ENCODE measurements around the gene SOHLH2.

DNA sequence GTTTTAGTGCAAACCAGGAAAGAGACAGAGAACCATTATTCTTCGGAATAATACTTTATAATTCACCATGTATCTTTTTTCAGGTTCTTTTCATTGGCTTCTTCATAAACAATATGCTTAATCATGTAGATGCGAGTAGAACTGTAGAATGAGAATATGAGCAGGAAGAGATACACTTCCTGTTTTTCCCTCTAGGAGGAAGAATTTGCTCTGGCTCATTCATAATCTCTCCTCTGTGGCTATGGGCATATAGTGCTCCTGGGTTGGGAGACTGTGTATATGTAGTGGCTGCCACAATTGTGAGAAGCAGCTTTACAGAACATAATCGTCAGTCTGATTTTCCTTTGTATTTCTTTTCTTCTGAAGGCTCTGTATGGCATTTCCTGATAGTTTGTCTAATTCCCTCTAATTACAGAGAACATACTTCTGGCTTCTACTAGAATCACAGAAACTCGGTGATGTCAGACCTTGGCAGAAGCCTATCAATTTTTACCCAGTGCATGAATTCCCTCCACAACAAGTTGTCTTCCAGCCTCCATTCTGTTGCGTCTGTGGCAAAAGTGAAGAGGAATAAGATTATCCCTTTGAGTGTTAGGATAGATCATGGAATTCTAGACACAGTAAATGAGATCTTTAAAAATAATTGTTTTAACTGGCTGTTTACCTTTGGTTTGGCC lies 80.3 kb downstream of the SOHLH2 start:
- TF ChIP-seq POLR2A (IDR thresholded peaks at IDR 0.05; ENCODE audit: low read depth, low read length) = no peak
- TF ChIP-seq POLR2AphosphoS5 (IDR thresholded peaks at IDR 0.05; ENCODE audit: low read depth, low read length) = no peak
- no peak for TF ChIP-seq TAF1 (IDR thresholded peaks at IDR 0.05; ENCODE audit: low read depth, low read length)
- no peak for TF ChIP-seq POU2F2 (IDR thresholded peaks at IDR 0.05; ENCODE audit: low read depth, low read length)
- no peak for TF ChIP-seq PAX5 (IDR thresholded peaks at IDR 0.05; ENCODE audit: insufficient read depth, low read length, severe bottlenecking)
- TF ChIP-seq SPI1 (IDR thresholded peaks at IDR 0.05; ENCODE audit: low read depth, low read length) = no peak

Data from GM12891 (cell line).